MCF 10A (cell line): Measurements from ENCODE around the gene ZNF532. TPM values are rescaled to one million over a fixed set of nuclear protein-coding genes. Genes with fewer than 3 reads are reported as not detected.

ENCODE experiments used
- BruUV-seq: library from RNA; stranded (reverse); fragments of 400-500 nt; replicated peaks from 2 replicates; lab custom pipeline; 2021; lab: Mats Ljungman, UMichigan
- CTCF ChIA-PET: fragments of 300-600 bp; sonication (Branson Sonifier 250); formaldehyde crosslinking; extraction: SDS; loops from one replicate; lab custom pipeline; 2021; ENCODE audit warnings: antibody characterized with exemption, inconsistent platforms; lab: Yijun Ruan, JAX
- POLR2A ChIA-PET: fragments of 300-600, 350-650 bp; sonication (Branson Sonifier 250); formaldehyde crosslinking; extraction: SDS; loops from one replicate; lab custom pipeline; 2020; ENCODE audit warnings: antibody characterized with exemption, inconsistent platforms; lab: Yijun Ruan, JAX
- DNase-seq: peaks from one replicate; pipeline ENCODE4 v3.0.0-alpha.2; 2018; ENCODE audit not compliant: unreplicated experiment
- H3K27ac Mint-ChIP-seq: one replicate; pipeline ENCODE4 v1.8.0; 2022; ENCODE audit warnings: mild to moderate bottlenecking, low read depth, mixed read lengths; ENCODE audit not compliant: unreplicated experiment
- H3K27me3 Mint-ChIP-seq: one replicate; pipeline ENCODE4 v1.8.0; 2022; ENCODE audit warnings: mixed read lengths; ENCODE audit not compliant: insufficient read depth, unreplicated experiment
- H3K36me3 Mint-ChIP-seq: one replicate; pipeline ENCODE4 v1.8.0; 2022; ENCODE audit warnings: mild to moderate bottlenecking, moderate library complexity, mixed read lengths; ENCODE audit not compliant: insufficient read depth, unreplicated experiment
- H3K4me1 Mint-ChIP-seq: one replicate; pipeline ENCODE4 v1.8.0; 2022; ENCODE audit warnings: mixed read lengths; ENCODE audit not compliant: insufficient read depth, unreplicated experiment
- H3K4me3 Mint-ChIP-seq: one replicate; pipeline ENCODE4 v1.8.0; 2022; ENCODE audit warnings: mild to moderate bottlenecking, moderate library complexity, mixed read lengths; ENCODE audit not compliant: unreplicated experiment
- H3K9me3 Mint-ChIP-seq: one replicate; pipeline ENCODE4 v1.8.0; 2022; ENCODE audit warnings: mixed read lengths; ENCODE audit not compliant: unreplicated experiment
- CTCF ChIP-seq: fragments of 200-600 bp; IDR thresholded peaks from one replicate; pipeline ENCODE4 v1.8.0; 2022; ENCODE audit warnings: antibody characterized with exemption, mild to moderate bottlenecking; ENCODE audit not compliant: unreplicated experiment
- intact Hi-C: fragments of 100-400 bp; cut with micrococcal nuclease; formaldehyde crosslinking; loops from 2 replicates; pipeline ENCODE4 v1.14.1; 2022
- total RNA-seq: library from RNA; stranded (reverse); gene quantifications from 2 replicates; pipeline ENCODE4 v1.2.3, GENCODE V29; 2022

The ZNF532 gene
- total RNA-seq, 1 experiment from 2014 or later: 64.1 TPM

- Mint-ChIP-seq H3K4me3 (no peak overlapping the region), H3K36me3 (no peaks in the 10 kb centered on the region), H3K9me3 (peaks cover 15% of the 10 kb centered on the region), H3K27me3 (no peaks in the 10 kb centered on the region), H3K27ac (no peak overlapping the region), H3K4me1 (peaks cover 15% of the 10 kb centered on the region)
- DNase-seq: no peak
- no peak for TF ChIP-seq CTCF
- ChIA-PET POLR2A (interaction anchor here (0.6 to 0.8 kb wide), 3 partner anchors 12 to 781 kb away, joined by 3 read pairs; no protein-coding TSS in a partner anchor), CTCF (interaction anchor here (0.5 to 1.6 kb wide), 5 partner anchors 11 to 249 kb away, joined by 3 to 5 read pairs (median 4); no protein-coding TSS in a partner anchor)
- BruUV-seq: no TSS peak
- intact Hi-C loops: no loop called here
Measured at GRCh38 chr18:59012815-59013705, 148.4 kb downstream of the ZNF532 start.

- Mint-ChIP-seq H3K27ac (no peak overlapping the region), H3K27me3 (no peaks in the 10 kb centered on the region), H3K9me3 (peaks cover 20% of the 10 kb centered on the region), H3K4me1 (peaks cover 9% of the 10 kb centered on the region), H3K4me3 (no peak overlapping the region), H3K36me3 (no peaks in the 10 kb centered on the region)
- ChIA-PET POLR2A (interaction anchor here (0.6 kb wide), 1 partner anchor 781 kb away, joined by 3 read pairs; no protein-coding TSS in a partner anchor), CTCF (interaction anchor here (0.6 to 0.7 kb wide), 4 partner anchors 10 to 250 kb away, joined by 3 to 4 read pairs (median 4); no protein-coding TSS in a partner anchor)
- no TSS peak for BruUV-seq
- intact Hi-C loops: no loop called here
- TF ChIP-seq CTCF: no peak
- no peak for DNase-seq
Measured at GRCh38 chr18:59013744-59014143, 149.1 kb downstream of the ZNF532 start.

GRCh38 chr18:59015531-59016152, 151.0 kb downstream of the ZNF532 start:
- no peaks in the 10 kb centered on the region for H3K27me3 Mint-ChIP-seq
- peaks cover 23% of the 10 kb centered on the region for H3K9me3 Mint-ChIP-seq
- POLR2A ChIA-PET: interaction anchor here (0.6 to 0.7 kb wide), 2 partner anchors 17 to 338 kb away, joined by 3 read pairs; no protein-coding TSS in a partner anchor
- no peak overlapping the region for H3K4me3 Mint-ChIP-seq
- intact Hi-C loops: no loop called here
- no peak overlapping the region for H3K27ac Mint-ChIP-seq
- no peaks in the 10 kb centered on the region for H3K36me3 Mint-ChIP-seq
- H3K4me1 Mint-ChIP-seq: peaks cover 9% of the 10 kb centered on the region
- DNase-seq: no peak
- BruUV-seq: no TSS peak
- CTCF ChIA-PET: interaction anchor here (0.6 to 1.2 kb wide), 3 partner anchors 206 to 485 kb away, joined by 3 read pairs; no protein-coding TSS in a partner anchor
- no peak for TF ChIP-seq CTCF

- no TSS peak for BruUV-seq
- TF ChIP-seq CTCF: no peak
Measured at GRCh38 chr18:59021500-59021899, 156.8 kb downstream of the ZNF532 start.

More at GRCh38 chr18:59021500-59021899, 156.8 kb downstream of the ZNF532 start:
- Mint-ChIP-seq H3K27me3 (no peaks in the 10 kb centered on the region), H3K27ac (no peak overlapping the region), H3K36me3 (no peaks in the 10 kb centered on the region), H3K4me3 (no peak overlapping the region), H3K9me3 (peaks cover 15% of the 10 kb centered on the region), H3K4me1 (no peaks in the 10 kb centered on the region)
- intact Hi-C loops: no loop called here
- DNase-seq: no peak
- POLR2A ChIA-PET: interaction anchor here (0.6 kb wide), 1 partner anchor 544 kb away, joined by 3 read pairs; no protein-coding TSS in a partner anchor
- CTCF ChIA-PET: interaction anchor here (0.6 kb wide), 2 partner anchors 18 to 37 kb away, joined by 3 to 6 read pairs; no protein-coding TSS in a partner anchor
